GM21576 (cell line): ENCODE measurements around the gene RIT1.
A peak's percentile ranks its signal among the peaks of the same experiment; 100 is the strongest.

ENCODE experiments used
- ATAC-seq: cut with Tn5 transposase; IDR thresholded peaks from one replicate; pipeline ENCODE4 v1.9.1; 2021; ENCODE audit warnings: mild to moderate bottlenecking, moderate library complexity; ENCODE audit not compliant: unreplicated experiment

The RIT1 gene

GRCh38 chr1:155859234-155859829, 51.8 kb downstream of the RIT1 start, which contains the start of gene SYT11:
Gene SYT11, plus strand, starts transcription at chr1:155859567. Its CDS starts 195 bp downstream, at chr1:155859762.
- peak; percentile 70 for ATAC-seq

- peak; percentile 4 for ATAC-seq
Measured at GRCh38 chr1:155858800-155859233, 52.3 kb downstream of the RIT1 start.

GRCh38 chr1:155856975-155857930, 53.9 kb downstream of the RIT1 start, which contains the start of gene GON4L:
Gene GON4L, minus strand, starts transcription at chr1:155857214. Its CDS starts 3,434 bp downstream, at chr1:155853780.
- ATAC-seq = peak; percentile 45

GRCh38 chr1:155856257-155856974, 54.7 kb downstream of the RIT1 start:
- no peak for ATAC-seq

- no peak for ATAC-seq
Measured at GRCh38 chr1:155850345-155850744, 60.8 kb downstream of the RIT1 start.

- no peak for ATAC-seq
Measured at GRCh38 chr1:155847823-155848529, 63.2 kb downstream of the RIT1 start.
